ENCODE results near the gene ZHX3. TPM values are rescaled to one million over a fixed set of nuclear protein-coding genes. Genes with fewer than 3 reads are reported as not detected.

Gene ZHX3
- 15.9 and 27.7 TPM in 2 replicates for total RNA-seq
- 28.0 and 32.8 TPM in 2 replicates for polyA plus RNA-seq
- polyA plus RNA-seq (2012) = 28.8 and 29.8 TPM in 2 replicates
- 143 and 214 TPM in 2 replicates for polyA minus RNA-seq (ENCODE audit: low replicate concordance)

DNA sequence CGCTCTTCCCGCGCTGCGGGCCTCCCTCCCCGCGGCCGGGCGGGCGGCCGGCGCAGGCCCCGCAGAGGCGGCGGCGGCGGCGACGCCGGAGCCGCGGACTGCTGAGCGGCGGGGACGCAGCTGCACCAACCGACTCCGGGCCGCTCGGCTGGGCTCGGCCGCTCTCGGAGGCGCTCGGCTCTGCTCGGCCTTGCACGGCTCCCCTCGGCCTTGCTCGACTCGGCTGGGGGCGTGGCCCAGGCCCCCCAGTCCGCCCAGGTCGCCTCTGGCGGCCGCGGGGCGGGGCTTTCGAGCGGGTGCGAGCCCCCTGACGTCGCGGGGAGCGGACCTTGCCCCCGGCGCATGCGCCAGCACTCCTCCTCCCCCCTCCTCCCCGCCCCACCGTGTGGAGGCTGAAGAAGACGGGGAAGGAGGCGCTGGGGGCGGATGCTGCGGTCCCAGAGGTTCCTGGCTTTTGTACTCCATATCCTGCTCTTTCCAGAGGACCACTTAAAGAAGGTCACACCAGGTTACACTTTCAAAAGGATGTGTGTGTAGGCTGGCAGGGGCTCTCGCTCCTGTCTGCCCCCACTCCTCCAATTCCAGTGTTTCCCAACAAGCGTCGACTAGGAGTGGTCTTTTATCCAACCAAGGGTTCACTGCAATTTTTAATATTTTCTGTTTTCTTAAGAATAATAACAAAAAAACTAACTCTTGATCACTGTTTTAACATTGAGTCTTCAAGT, at the start of gene ZHX3:
TSS of gene ZHX3 (minus strand) at position 186 of the 725 bp plus-strand sequence. CDS start 112,815 bp downstream, outside the sequence.
- Histone ChIP-seq H2AFZ (ENCODE audit: low read length) (peak within 1 kb of the TSS; percentile 81), H3K4me2 (ENCODE audit: extremely low read depth, insufficient read depth, low read length) (peak within 1 kb of the TSS; percentile 99), H3K27ac (ENCODE audit: insufficient read depth, low read length) (peak within 1 kb of the TSS; percentile 98), H3K36me3 (ENCODE audit: control insufficient read depth, insufficient read depth, low read length) (no peaks in the 10 kb centered on the region), H3K27me3 (ENCODE audit: control insufficient read depth, insufficient read depth, low read length) (no peaks in the 10 kb centered on the region), H3K9me3 (ENCODE audit: control insufficient read depth, insufficient read depth, low read depth, low read length) (no peaks in the 10 kb centered on the region), H4K20me1 (ENCODE audit: control insufficient read depth, extremely low read depth, insufficient read depth, low read length) (no peaks in the 10 kb centered on the region), H3K9ac (ENCODE audit: insufficient read depth, low read length) (peak within 1 kb of the TSS; percentile 89), H3K4me3 (replicated peaks in 1 of 4; ENCODE audit: control extremely low read depth in 1 of 4, insufficient read depth in 1 of 4, low read depth in 3 of 4, low read length in 4 of 4) (peak within 1 kb of the TSS; percentile 67 to 89 (median 80)), H3K4me1 (ENCODE audit: control insufficient read depth, extremely low read depth, insufficient read depth, low read length) (peaks cover 2% of the 10 kb centered on the region), H3K79me2 (ENCODE audit: control insufficient read depth, insufficient read depth, low read length) (peaks cover 33% of the 10 kb centered on the region)
- DNase-seq (ENCODE audit: low read depth in 2 of 2) = peak; percentile 93 to 95
- TF ChIP-seq EZH2 (IDR thresholded peaks at IDR 0.05; ENCODE audit: low read length, missing control alignments) = no peak
- TF ChIP-seq, protein P1, sequence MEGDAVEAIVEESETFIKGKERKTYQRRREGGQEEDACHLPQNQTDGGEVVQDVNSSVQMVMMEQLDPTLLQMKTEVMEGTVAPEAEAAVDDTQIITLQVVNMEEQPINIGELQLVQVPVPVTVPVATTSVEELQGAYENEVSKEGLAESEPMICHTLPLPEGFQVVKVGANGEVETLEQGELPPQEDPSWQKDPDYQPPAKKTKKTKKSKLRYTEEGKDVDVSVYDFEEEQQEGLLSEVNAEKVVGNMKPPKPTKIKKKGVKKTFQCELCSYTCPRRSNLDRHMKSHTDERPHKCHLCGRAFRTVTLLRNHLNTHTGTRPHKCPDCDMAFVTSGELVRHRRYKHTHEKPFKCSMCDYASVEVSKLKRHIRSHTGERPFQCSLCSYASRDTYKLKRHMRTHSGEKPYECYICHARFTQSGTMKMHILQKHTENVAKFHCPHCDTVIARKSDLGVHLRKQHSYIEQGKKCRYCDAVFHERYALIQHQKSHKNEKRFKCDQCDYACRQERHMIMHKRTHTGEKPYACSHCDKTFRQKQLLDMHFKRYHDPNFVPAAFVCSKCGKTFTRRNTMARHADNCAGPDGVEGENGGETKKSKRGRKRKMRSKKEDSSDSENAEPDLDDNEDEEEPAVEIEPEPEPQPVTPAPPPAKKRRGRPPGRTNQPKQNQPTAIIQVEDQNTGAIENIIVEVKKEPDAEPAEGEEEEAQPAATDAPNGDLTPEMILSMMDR (conservative IDR thresholded peaks at IDR 0.05 in 1 of 2, IDR thresholded peaks at IDR 0.05 in 1 of 2; ENCODE audit: low read depth in 1 of 2, low read length in 2 of 2) = no peak

GRCh38 chr20:41367393-41367695, 49.8 kb upstream of the ZHX3 start:
- H3K9me3 ChIP-seq (ENCODE audit: control insufficient read depth, insufficient read depth, low read depth, low read length) = no peaks in the 10 kb centered on the region
- no peaks in the 10 kb centered on the region for H3K36me3 ChIP-seq (ENCODE audit: control insufficient read depth, insufficient read depth, low read length)
- H3K27me3 ChIP-seq (ENCODE audit: control insufficient read depth, insufficient read depth, low read length) = peaks cover 32% of the 10 kb centered on the region
- H3K4me2 ChIP-seq (ENCODE audit: extremely low read depth, insufficient read depth, low read length) = no peak overlapping the region
- H3K4me3 ChIP-seq (replicated peaks in 1 of 4; ENCODE audit: control extremely low read depth in 1 of 4, insufficient read depth in 1 of 4, low read depth in 3 of 4, low read length in 4 of 4) = no peak overlapping the region
- no peak for TF ChIP-seq EZH2 (IDR thresholded peaks at IDR 0.05; ENCODE audit: low read length, missing control alignments)
- TF ChIP-seq, protein P1 (conservative IDR thresholded peaks at IDR 0.05 in 1 of 2, IDR thresholded peaks at IDR 0.05 in 1 of 2; ENCODE audit: low read depth in 1 of 2, low read length in 2 of 2) = no peak
- no peak overlapping the region for H3K27ac ChIP-seq (ENCODE audit: insufficient read depth, low read length)
- no peaks in the 10 kb centered on the region for H3K4me1 ChIP-seq (ENCODE audit: control insufficient read depth, extremely low read depth, insufficient read depth, low read length)
- no peaks in the 10 kb centered on the region for H4K20me1 ChIP-seq (ENCODE audit: control insufficient read depth, extremely low read depth, insufficient read depth, low read length)
- no peak overlapping the region for H3K9ac ChIP-seq (ENCODE audit: insufficient read depth, low read length)
- no peak for DNase-seq (ENCODE audit: low read depth in 2 of 2)
- H2AFZ ChIP-seq (ENCODE audit: low read length) = no peak overlapping the region
- no peaks in the 10 kb centered on the region for H3K79me2 ChIP-seq (ENCODE audit: control insufficient read depth, insufficient read depth, low read length)

GRCh38 chr20:41366546-41367392, 49.2 kb upstream of the ZHX3 start, which contains the start of gene EMILIN3:
TSS of gene EMILIN3 (minus strand) at chr20:41366818. CDS start at chr20:41366634, 184 bp downstream.
- DNase-seq (ENCODE audit: low read depth in 2 of 2) = no peak
- no peak within 1 kb of the TSS for H2AFZ ChIP-seq (ENCODE audit: low read length)

More at GRCh38 chr20:41366546-41367392, 49.2 kb upstream of the ZHX3 start, which contains the start of gene EMILIN3:
- TF ChIP-seq EZH2 (IDR thresholded peaks at IDR 0.05; ENCODE audit: low read length, missing control alignments) = peak; percentile 94
- TF ChIP-seq, protein P1 (conservative IDR thresholded peaks at IDR 0.05 in 1 of 2, IDR thresholded peaks at IDR 0.05 in 1 of 2; ENCODE audit: low read depth in 1 of 2, low read length in 2 of 2) = no peak
- H4K20me1 ChIP-seq (ENCODE audit: control insufficient read depth, extremely low read depth, insufficient read depth, low read length) = no peaks in the 10 kb centered on the region
- no peaks in the 10 kb centered on the region for H3K9me3 ChIP-seq (ENCODE audit: control insufficient read depth, insufficient read depth, low read depth, low read length)
- H3K79me2 ChIP-seq (ENCODE audit: control insufficient read depth, insufficient read depth, low read length) = no peaks in the 10 kb centered on the region
- H3K27me3 ChIP-seq (ENCODE audit: control insufficient read depth, insufficient read depth, low read length) = peaks cover 32% of the 10 kb centered on the region
- H3K36me3 ChIP-seq (ENCODE audit: control insufficient read depth, insufficient read depth, low read length) = no peaks in the 10 kb centered on the region
- H3K4me2 ChIP-seq (ENCODE audit: extremely low read depth, insufficient read depth, low read length) = no peak within 1 kb of the TSS
- no peak within 1 kb of the TSS for H3K4me3 ChIP-seq (replicated peaks in 1 of 4; ENCODE audit: control extremely low read depth in 1 of 4, insufficient read depth in 1 of 4, low read depth in 3 of 4, low read length in 4 of 4)
- H3K9ac ChIP-seq (ENCODE audit: insufficient read depth, low read length) = no peak within 1 kb of the TSS
- H3K27ac ChIP-seq (ENCODE audit: insufficient read depth, low read length) = no peak within 1 kb of the TSS
- no peaks in the 10 kb centered on the region for H3K4me1 ChIP-seq (ENCODE audit: control insufficient read depth, extremely low read depth, insufficient read depth, low read length)
